ENCODE measurements around the gene NCOA7.

NCOA7 gene

DNA sequence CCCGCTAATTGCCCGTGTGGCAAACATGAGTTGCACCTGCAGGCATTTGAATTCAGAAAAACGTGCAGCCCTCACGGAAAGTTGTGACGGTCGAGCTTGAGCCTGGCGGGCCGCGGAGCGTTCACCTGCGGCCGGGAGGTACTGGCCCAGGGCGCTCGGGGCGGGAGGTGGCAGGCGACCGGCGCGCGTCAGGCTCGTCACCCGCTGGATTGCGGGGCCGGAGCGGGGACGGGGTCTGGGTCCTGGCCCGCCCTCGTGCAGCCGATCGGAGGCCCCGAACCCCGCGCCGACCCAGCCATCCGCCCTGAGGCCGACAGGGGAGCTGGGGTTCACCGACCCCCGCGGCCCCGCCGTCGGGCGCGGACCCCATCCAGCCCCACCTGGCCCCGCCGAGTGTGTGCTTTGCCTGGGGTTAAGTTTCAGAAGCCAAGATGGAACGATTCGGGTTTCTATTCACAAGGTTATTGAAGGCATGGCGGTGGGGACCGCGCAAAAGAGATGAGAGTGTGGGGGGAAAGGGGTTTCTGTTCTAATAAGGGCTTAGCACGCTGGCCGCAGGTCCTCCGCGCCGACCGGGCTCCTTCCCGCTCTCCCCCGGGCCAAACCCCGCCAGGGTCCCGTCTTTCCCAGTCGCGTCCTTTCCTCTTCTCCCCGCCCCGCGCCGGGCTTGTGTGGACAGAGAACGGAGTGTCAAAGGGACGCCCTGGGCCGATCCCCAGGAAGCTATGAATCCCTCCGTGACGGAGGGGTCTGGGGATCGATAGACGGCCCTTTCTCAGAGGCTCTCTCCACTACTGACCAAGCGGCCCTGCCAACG, 43.0 kb upstream of the NCOA7 start:
- no peaks in the 10 kb centered on the region for H3K9me3 ChIP-seq (ENCODE audit: control insufficient read depth, low read length)
- H3K27me3 ChIP-seq (ENCODE audit: control insufficient read depth, insufficient read depth, low read length, poor library complexity, severe bottlenecking), result peaks cover 93% of the 10 kb centered on the region
- H3K36me3 ChIP-seq (ENCODE audit: control insufficient read depth, insufficient read depth, low read length), result no peaks in the 10 kb centered on the region
- WGBS, 2 experiments, result 0% methylated on average over 76 of the region's 76 CpGs
- H3K4me1 ChIP-seq (ENCODE audit: control insufficient read depth, insufficient read depth, low read length), result peaks cover 36% of the 10 kb centered on the region
- peak overlapping the region; percentile 70 for H3K4me3 ChIP-seq (ENCODE audit: insufficient read depth, low read depth, low read length)
- H3K27ac ChIP-seq (ENCODE audit: insufficient read depth, low read depth, low read length, poor library complexity, severe bottlenecking), result no peak overlapping the region

DNA sequence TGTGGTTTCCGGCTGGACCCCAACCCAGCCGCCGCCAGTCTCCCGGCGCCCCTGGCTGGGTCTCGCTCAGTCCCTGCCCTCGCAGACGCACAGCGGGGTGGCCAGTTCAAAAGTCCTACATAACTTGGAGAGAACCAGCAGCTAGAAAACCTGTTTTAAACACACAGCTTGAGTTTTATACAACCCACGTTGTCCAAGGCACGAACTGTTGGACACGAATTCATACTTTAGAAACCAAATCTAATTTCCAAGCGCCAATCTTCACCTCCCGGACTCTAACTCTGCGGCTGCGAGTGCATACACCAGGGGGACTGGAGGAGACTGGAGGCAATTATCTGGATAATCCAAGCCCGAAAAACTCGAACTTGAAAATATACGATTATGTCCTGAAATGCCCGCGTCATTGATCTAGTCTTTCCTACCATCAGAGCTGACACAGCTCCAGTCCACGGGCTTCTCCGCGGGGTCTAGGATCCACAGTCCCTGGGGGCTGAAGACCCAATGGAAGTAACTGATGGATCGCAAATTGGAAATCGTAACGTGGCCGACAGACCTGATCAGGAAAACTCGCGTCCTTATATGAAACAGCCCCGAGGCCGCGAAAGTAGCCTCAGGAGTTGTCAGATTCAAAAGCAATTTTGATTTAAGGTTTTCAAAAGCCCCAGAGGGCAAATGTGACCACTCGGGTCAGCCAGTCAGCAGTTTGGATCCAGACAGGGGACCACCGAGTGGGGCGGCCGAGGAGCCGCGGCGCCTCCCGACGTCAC, 42.2 kb upstream of the NCOA7 start:
- H3K4me3 ChIP-seq (ENCODE audit: insufficient read depth, low read depth, low read length), result peak overlapping the region; percentile 70
- peaks cover 89% of the 10 kb centered on the region for H3K27me3 ChIP-seq (ENCODE audit: control insufficient read depth, insufficient read depth, low read length, poor library complexity, severe bottlenecking)
- peaks cover 36% of the 10 kb centered on the region for H3K4me1 ChIP-seq (ENCODE audit: control insufficient read depth, insufficient read depth, low read length)
- WGBS, 2 experiments, result 0 to 1% methylated on average over 42 of the region's 42 CpGs
- no peak overlapping the region for H3K27ac ChIP-seq (ENCODE audit: insufficient read depth, low read depth, low read length, poor library complexity, severe bottlenecking)
- H3K9me3 ChIP-seq (ENCODE audit: control insufficient read depth, low read length), result no peaks in the 10 kb centered on the region
- no peaks in the 10 kb centered on the region for H3K36me3 ChIP-seq (ENCODE audit: control insufficient read depth, insufficient read depth, low read length)

DNA sequence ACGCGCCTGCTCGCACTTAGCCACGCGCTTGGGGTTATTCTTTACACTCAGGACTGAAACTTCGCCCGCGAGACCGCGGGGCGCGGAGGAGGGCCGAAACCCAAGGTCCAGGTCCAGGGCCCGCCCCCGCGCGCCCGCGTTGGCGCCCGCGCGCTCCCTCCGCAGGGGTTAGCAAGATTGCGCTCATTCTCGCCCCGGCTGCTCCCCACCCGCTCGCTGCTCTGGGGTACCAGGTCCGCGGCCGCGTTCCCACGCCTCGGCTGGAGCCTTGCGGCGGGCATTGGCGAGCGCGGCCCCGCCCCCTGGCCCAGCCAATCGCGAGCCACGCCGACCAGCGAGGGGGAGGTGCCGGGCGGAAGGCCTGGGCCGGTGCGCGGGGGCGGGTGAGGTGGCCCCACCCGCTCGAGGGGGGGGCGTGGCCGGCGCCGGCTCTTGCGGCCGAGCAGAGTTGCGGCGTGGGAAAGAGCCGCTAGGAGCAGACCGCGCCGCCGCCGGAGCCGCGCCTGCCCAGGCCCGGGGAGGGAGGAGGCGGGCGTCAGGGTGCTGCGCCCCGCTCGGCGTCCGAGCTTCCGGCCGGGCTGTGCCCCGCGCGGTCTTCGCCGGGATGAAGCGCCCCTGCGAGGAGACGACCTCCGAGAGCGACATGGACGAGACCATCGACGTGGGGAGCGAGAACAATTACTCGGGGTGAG, 41.4 kb upstream of the NCOA7 start, which contains the start of gene HEY2:
TSS of gene HEY2 (plus strand) at position 460 of the 692 bp plus-strand sequence. CDS start at position 605, 145 bp downstream.
- H3K27ac ChIP-seq (ENCODE audit: insufficient read depth, low read depth, low read length, poor library complexity, severe bottlenecking), result no peak within 1 kb of the TSS
- peak within 1 kb of the TSS; percentile 70 for H3K4me3 ChIP-seq (ENCODE audit: insufficient read depth, low read depth, low read length)
- H3K4me1 ChIP-seq (ENCODE audit: control insufficient read depth, insufficient read depth, low read length), result peaks cover 36% of the 10 kb centered on the region
- H3K36me3 ChIP-seq (ENCODE audit: control insufficient read depth, insufficient read depth, low read length), result no peaks in the 10 kb centered on the region
- peaks cover 83% of the 10 kb centered on the region for H3K27me3 ChIP-seq (ENCODE audit: control insufficient read depth, insufficient read depth, low read length, poor library complexity, severe bottlenecking)
- H3K9me3 ChIP-seq (ENCODE audit: control insufficient read depth, low read length), result no peaks in the 10 kb centered on the region
- 0 to 1% methylated on average over 95 of the region's 95 CpGs for WGBS, 2 experiments

DNA sequence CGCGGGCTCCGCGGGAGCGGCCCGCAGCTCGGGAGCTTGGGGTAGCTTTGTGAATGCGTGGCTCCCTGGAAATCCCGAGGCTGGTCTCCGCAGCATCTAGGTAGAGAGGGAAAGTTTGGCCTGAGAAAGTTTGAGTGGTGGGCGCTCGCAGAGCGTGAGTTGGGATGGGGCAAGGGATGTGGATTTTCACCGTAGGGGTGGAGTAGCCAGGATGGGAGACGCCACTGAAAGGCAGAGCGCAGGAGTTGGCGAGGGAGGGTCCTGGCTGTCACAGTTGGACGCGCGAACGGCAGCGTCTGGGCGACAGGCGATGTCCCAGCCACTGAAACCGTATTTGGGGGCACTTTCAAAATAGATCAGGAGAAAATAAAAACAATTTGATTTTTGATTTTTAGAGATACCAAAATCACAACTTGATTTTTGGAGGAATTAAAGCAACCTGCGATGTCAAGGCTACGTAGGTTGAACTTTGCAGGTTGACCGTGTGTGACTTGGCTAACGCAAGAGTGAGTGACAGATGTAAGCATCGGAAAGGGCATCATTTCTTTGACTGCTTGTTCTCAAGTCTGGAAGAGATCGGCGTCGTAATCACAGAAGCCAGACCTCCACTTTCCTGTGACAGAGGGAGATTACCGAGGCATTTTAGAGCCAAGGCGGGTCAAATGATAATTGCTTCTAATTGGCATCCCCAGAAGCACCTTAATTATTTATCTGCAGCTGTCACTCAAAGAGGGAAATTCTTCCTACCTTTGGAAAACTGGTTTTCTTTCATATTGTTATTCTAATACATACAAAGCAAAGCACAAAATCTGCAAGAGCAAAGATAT, 40.7 kb upstream of the NCOA7 start:
- H3K9me3 ChIP-seq (ENCODE audit: control insufficient read depth, low read length), result no peaks in the 10 kb centered on the region
- peaks cover 36% of the 10 kb centered on the region for H3K4me1 ChIP-seq (ENCODE audit: control insufficient read depth, insufficient read depth, low read length)
- H3K4me3 ChIP-seq (ENCODE audit: insufficient read depth, low read depth, low read length), result peak overlapping the region; percentile 70
- no peak overlapping the region for H3K27ac ChIP-seq (ENCODE audit: insufficient read depth, low read depth, low read length, poor library complexity, severe bottlenecking)
- 1% methylated on average over 35 of the region's 35 CpGs for WGBS, 2 experiments
- H3K27me3 ChIP-seq (ENCODE audit: control insufficient read depth, insufficient read depth, low read length, poor library complexity, severe bottlenecking), result peaks cover 76% of the 10 kb centered on the region
- no peaks in the 10 kb centered on the region for H3K36me3 ChIP-seq (ENCODE audit: control insufficient read depth, insufficient read depth, low read length)

DNA sequence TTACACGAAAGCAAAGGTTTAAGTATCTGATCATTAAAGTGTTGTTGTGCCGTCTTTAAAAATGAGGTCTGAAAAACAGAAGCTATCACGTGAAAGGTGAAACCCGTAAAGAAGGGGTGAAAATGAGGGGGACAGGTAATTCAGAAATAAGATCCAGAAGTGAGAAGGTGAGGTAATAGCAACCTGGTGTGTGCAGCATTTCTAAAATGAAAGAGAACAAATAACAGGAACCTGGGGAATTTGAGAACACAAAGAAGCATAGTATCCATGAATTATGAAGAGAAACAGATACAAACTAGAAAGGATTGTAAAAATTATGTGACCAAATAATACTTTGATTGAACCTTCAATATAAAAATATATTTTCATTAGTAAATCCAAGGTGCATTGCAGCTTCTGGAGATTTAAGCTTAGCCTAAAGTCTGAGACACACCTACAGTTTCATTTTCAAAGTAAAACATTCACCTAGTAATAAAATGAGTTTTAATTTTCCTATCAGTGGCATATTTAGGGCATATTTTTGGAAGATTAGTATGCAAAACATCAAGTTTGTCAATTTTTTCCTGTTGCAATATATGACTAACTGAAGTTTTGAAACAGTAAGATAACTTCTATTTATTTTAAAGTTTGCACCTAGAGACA, 39.9 kb upstream of the NCOA7 start:
- Histone ChIP-seq H3K4me1 (ENCODE audit: control insufficient read depth, insufficient read depth, low read length) (peaks cover 29% of the 10 kb centered on the region), H3K36me3 (ENCODE audit: control insufficient read depth, insufficient read depth, low read length) (no peaks in the 10 kb centered on the region), H3K27ac (ENCODE audit: insufficient read depth, low read depth, low read length, poor library complexity, severe bottlenecking) (no peak overlapping the region), H3K4me3 (ENCODE audit: insufficient read depth, low read depth, low read length) (peak overlapping the region; percentile 70), H3K27me3 (ENCODE audit: control insufficient read depth, insufficient read depth, low read length, poor library complexity, severe bottlenecking) (peaks cover 68% of the 10 kb centered on the region), H3K9me3 (ENCODE audit: control insufficient read depth, low read length) (no peaks in the 10 kb centered on the region)
- 17 to 18% methylated on average over 4 of the region's 4 CpGs for WGBS, 2 experiments

DNA sequence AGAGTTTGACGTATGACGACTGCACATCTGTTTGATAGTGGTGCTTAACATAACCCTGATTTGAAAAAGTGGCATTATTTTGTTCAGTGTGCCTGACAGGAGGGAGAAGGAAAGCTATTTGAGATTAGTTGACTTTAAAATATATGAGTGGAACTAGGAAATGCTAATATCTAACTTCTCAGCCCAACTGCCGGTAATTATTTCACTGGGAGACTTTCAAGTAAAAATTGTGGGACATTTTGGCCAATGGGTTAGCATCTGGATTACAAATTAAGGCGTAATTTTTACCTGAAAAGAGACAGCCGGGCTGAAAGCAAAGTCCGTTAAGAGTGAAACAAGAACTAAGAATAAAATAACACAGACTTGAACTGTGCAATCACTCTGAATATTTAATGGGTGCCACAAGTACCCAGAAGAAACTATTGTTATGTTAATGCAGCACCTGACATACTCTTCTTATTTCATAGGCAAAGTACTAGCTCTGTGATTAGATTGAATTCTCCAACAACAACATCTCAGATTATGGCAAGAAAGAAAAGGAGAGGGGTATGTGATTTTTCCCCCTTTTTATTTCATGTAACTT, 39.3 kb upstream of the NCOA7 start:
- Histone ChIP-seq H3K27me3 (ENCODE audit: control insufficient read depth, insufficient read depth, low read length, poor library complexity, severe bottlenecking) (peaks cover 62% of the 10 kb centered on the region), H3K4me3 (ENCODE audit: insufficient read depth, low read depth, low read length) (no peak overlapping the region), H3K4me1 (ENCODE audit: control insufficient read depth, insufficient read depth, low read length) (peaks cover 23% of the 10 kb centered on the region), H3K36me3 (ENCODE audit: control insufficient read depth, insufficient read depth, low read length) (no peaks in the 10 kb centered on the region), H3K9me3 (ENCODE audit: control insufficient read depth, low read length) (no peaks in the 10 kb centered on the region), H3K27ac (ENCODE audit: insufficient read depth, low read depth, low read length, poor library complexity, severe bottlenecking) (no peak overlapping the region)
- 50 to 54% methylated on average over 6 of the region's 6 CpGs for WGBS, 2 experiments

DNA sequence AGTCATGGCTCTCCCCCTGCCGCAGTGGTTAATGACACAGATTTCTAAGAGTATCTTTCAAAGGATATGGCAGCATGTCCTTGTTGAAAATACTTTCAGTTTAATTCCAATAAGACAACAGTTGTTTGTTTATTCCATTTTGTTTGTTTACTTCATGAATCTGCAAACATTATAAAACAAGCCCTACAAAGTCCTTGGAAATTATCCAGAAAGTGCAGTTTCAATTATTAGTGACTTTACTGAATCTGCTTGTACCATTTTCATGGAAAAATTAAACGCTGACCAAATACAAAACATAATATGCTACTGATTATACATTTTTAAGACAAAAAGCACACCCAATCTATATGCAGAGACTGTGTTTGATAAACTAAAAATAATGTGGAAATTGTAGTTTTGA, 38.0 kb upstream of the NCOA7 start:
- peaks cover 14% of the 10 kb centered on the region for H3K4me1 ChIP-seq (ENCODE audit: control insufficient read depth, insufficient read depth, low read length)
- H3K9me3 ChIP-seq (ENCODE audit: control insufficient read depth, low read length), result no peaks in the 10 kb centered on the region
- no peak overlapping the region for H3K4me3 ChIP-seq (ENCODE audit: insufficient read depth, low read depth, low read length)
- 89 to 94% methylated on average over 2 of the region's 2 CpGs for WGBS, 2 experiments
- H3K27ac ChIP-seq (ENCODE audit: insufficient read depth, low read depth, low read length, poor library complexity, severe bottlenecking), result no peak overlapping the region
- H3K27me3 ChIP-seq (ENCODE audit: control insufficient read depth, insufficient read depth, low read length, poor library complexity, severe bottlenecking), result peaks cover 49% of the 10 kb centered on the region
- no peaks in the 10 kb centered on the region for H3K36me3 ChIP-seq (ENCODE audit: control insufficient read depth, insufficient read depth, low read length)

DNA sequence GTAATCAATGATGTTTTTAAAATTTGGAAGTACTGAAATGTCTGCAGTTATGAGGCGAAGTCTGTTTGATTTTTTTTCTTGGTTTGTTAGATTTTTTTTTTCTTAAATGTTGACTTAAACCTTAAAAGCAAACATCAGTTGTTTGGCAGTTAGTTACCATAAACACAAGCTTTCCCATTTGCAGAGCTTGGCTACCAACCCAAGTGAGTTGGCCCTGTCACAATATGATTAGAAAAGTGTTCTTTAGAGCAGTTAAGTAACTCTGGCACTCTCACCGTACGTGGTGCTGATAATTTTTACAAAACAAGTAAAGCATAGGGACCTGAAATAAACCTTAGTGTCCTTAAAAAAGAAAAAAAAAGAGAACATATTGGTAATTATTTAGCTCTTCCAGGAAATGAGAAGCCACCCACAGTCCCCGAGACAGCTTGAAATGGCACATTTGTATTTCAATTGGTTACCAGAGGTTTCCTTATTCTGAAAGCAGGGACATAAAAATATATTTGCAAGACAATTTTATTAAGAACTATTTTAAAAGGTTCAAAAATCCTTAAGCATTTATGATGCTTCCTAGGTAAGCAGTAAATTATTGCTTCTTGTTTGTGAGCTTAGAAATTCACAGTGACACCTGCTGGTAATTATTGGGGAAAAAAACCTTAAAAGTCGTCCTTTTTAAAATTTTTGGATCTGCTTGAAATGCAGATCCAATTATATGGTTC, 37.4 kb upstream of the NCOA7 start:
- H3K27me3 ChIP-seq (ENCODE audit: control insufficient read depth, insufficient read depth, low read length, poor library complexity, severe bottlenecking), result peaks cover 43% of the 10 kb centered on the region
- no peak overlapping the region for H3K4me3 ChIP-seq (ENCODE audit: insufficient read depth, low read depth, low read length)
- H3K9me3 ChIP-seq (ENCODE audit: control insufficient read depth, low read length), result no peaks in the 10 kb centered on the region
- peaks cover 8% of the 10 kb centered on the region for H3K4me1 ChIP-seq (ENCODE audit: control insufficient read depth, insufficient read depth, low read length)
- no peak overlapping the region for H3K27ac ChIP-seq (ENCODE audit: insufficient read depth, low read depth, low read length, poor library complexity, severe bottlenecking)
- WGBS, 2 experiments, result 40 to 42% methylated on average over 5 of the region's 5 CpGs
- no peaks in the 10 kb centered on the region for H3K36me3 ChIP-seq (ENCODE audit: control insufficient read depth, insufficient read depth, low read length)

DNA sequence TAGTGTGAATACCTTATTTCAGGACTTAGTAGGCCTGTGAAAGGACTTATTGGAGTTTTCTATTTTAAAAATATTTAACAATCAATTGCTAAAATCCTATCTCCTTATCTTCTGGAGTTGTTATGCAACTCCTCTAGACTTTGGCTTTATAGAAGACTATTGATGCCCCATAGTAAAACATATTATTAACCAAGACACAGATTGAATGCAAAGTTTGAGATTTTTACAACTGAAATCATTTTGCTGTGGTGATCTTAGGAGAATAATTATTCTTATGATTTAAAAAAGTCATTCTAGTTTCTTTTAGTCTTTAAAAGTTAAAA, 36.9 kb upstream of the NCOA7 start:
- Histone ChIP-seq H3K36me3 (ENCODE audit: control insufficient read depth, insufficient read depth, low read length) (no peaks in the 10 kb centered on the region), H3K9me3 (ENCODE audit: control insufficient read depth, low read length) (no peaks in the 10 kb centered on the region), H3K4me1 (ENCODE audit: control insufficient read depth, insufficient read depth, low read length) (peaks cover 3% of the 10 kb centered on the region), H3K27ac (ENCODE audit: insufficient read depth, low read depth, low read length, poor library complexity, severe bottlenecking) (no peak overlapping the region), H3K4me3 (ENCODE audit: insufficient read depth, low read depth, low read length) (no peak overlapping the region), H3K27me3 (ENCODE audit: control insufficient read depth, insufficient read depth, low read length, poor library complexity, severe bottlenecking) (peaks cover 37% of the 10 kb centered on the region)

All from ectodermal cell (in vitro differentiated cells).